Measurements from ENCODE around the gene PSRC1.

Gene PSRC1

DNA sequence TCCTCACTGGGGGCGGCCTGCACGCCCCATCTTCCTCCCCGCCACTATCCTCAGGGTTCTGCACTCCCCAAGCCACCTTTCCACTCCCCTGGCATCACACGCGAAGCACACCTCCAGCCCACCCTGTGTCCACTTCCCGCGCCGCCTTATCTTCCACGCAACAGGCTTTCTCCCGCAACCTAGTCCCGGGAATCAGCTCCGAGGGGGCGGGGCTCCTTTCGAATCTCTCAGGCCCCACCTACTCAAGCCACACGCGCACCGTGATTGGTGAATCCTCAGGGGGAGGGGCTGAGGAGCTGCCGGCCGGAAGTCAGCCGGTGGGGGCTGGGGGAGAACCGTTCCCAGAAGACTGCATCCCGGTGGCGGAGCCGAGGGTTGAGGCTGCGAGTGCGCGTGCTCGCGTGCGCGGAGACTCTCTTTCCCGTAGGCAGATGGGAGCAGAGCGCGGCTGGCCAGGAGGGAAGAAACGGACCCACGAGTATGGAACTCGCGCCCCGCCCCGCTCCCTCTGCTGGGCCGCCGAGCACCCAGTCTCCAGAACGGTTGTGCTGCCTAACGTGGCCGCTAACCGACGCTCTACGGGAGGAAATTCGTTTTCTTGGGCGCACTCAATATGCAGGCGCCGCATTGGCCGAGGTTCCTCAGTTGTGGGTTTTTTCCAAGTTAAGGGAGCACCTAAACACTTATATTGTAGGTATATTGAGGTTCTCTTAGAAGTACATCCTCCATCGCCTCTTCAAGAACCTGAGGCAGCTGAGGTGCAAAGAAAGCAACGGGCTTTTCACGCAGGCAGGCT lies at the start of gene PSRC1:
Gene PSRC1 (minus strand): TSS at position 194 of the 796 bp plus-strand sequence.
- TF ChIP-seq, protein P1, sequence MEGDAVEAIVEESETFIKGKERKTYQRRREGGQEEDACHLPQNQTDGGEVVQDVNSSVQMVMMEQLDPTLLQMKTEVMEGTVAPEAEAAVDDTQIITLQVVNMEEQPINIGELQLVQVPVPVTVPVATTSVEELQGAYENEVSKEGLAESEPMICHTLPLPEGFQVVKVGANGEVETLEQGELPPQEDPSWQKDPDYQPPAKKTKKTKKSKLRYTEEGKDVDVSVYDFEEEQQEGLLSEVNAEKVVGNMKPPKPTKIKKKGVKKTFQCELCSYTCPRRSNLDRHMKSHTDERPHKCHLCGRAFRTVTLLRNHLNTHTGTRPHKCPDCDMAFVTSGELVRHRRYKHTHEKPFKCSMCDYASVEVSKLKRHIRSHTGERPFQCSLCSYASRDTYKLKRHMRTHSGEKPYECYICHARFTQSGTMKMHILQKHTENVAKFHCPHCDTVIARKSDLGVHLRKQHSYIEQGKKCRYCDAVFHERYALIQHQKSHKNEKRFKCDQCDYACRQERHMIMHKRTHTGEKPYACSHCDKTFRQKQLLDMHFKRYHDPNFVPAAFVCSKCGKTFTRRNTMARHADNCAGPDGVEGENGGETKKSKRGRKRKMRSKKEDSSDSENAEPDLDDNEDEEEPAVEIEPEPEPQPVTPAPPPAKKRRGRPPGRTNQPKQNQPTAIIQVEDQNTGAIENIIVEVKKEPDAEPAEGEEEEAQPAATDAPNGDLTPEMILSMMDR (IDR thresholded peaks at IDR 0.05; ENCODE audit: low read depth, low read length), result peak; percentile 16
- TF ChIP-seq EZH2phosphoT487 (IDR thresholded peaks at IDR 0.05; ENCODE audit: low read depth), result no peak
- Histone ChIP-seq H3K4me2 (ENCODE audit: low read length) (peak within 1 kb of the TSS; percentile 97), H3K27ac (ENCODE audit: low read length) (no peak within 1 kb of the TSS), H3K79me2 (ENCODE audit: low read length) (no peaks in the 10 kb centered on the region), H3K27me3 (ENCODE audit: low read depth, low read length) (no peaks in the 10 kb centered on the region), H3K4me1 (ENCODE audit: low read length) (peaks cover 11% of the 10 kb centered on the region), H3K9ac (ENCODE audit: low read length) (peak within 1 kb of the TSS; percentile 52), H3K4me3 (ENCODE audit: low read length) (peak within 1 kb of the TSS; percentile 83), H4K20me1 (ENCODE audit: insufficient read depth, low read length) (no peaks in the 10 kb centered on the region), H2AFZ (ENCODE audit: low read depth, low read length) (peak within 1 kb of the TSS; percentile 81), H3K9me3 (ENCODE audit: insufficient read depth, low read length) (no peaks in the 10 kb centered on the region), H3K36me3 (replicated peaks; ENCODE audit: low read depth, low read length) (no peaks in the 10 kb centered on the region)

DNA sequence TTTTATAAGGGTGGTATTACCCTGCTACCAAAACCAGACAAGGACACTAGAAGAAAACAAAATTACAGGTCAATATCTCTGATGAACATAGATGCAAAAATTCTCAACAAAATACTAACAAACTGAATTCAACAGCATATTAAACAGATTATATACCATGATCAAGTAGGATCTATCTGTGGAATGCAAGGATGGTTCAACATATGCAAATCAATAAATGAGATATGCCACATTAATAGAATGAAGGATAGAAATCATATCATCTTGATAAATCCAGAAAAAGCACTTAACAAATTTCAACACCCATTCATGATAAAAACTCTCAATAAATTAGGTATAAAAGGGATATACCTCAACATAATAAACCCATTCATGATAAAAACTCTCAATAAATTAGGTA lies 48.2 kb upstream of the PSRC1 start:
- H3K9me3 ChIP-seq (ENCODE audit: insufficient read depth, low read length), result no peaks in the 10 kb centered on the region
- no peaks in the 10 kb centered on the region for H3K79me2 ChIP-seq (ENCODE audit: low read length)
- H3K9ac ChIP-seq (ENCODE audit: low read length), result no peak overlapping the region
- H3K27ac ChIP-seq (ENCODE audit: low read length), result no peak overlapping the region
- H3K27me3 ChIP-seq (ENCODE audit: low read depth, low read length), result no peaks in the 10 kb centered on the region
- TF ChIP-seq, protein P1 (IDR thresholded peaks at IDR 0.05; ENCODE audit: low read depth, low read length), result no peak
- TF ChIP-seq EZH2phosphoT487 (IDR thresholded peaks at IDR 0.05; ENCODE audit: low read depth), result no peak
- H3K4me1 ChIP-seq (ENCODE audit: low read length), result no peaks in the 10 kb centered on the region
- no peaks in the 10 kb centered on the region for H3K36me3 ChIP-seq (replicated peaks; ENCODE audit: low read depth, low read length)
- no peak overlapping the region for H3K4me2 ChIP-seq (ENCODE audit: low read length)
- H2AFZ ChIP-seq (ENCODE audit: low read depth, low read length), result no peak overlapping the region
- H4K20me1 ChIP-seq (ENCODE audit: insufficient read depth, low read length), result no peaks in the 10 kb centered on the region
- H3K4me3 ChIP-seq (ENCODE audit: low read length), result no peak overlapping the region

DNA sequence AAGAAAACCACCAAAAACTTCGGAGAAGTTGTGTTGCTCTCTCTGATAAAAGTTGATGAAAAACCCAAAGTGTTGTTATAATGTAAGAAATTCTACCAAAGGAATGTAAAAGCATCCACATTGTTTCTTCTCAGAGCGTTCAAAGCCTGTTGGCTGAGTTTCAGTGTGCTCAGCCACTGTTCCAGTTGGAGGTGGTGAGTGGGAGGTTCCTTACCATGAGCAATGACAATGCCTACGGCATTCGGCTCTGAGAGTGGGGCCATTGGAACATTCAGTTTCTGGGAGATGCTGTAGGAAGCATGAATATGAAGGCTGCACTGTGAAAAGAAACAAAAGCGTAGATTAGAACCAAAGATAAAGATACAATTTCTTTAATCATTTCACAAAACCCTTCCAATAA lies 44.3 kb upstream of the PSRC1 start:
- no peak overlapping the region for H3K27ac ChIP-seq (ENCODE audit: low read length)
- TF ChIP-seq, protein P1 (IDR thresholded peaks at IDR 0.05; ENCODE audit: low read depth, low read length), result no peak
- TF ChIP-seq EZH2phosphoT487 (IDR thresholded peaks at IDR 0.05; ENCODE audit: low read depth), result no peak
- no peak overlapping the region for H3K4me2 ChIP-seq (ENCODE audit: low read length)
- H3K4me1 ChIP-seq (ENCODE audit: low read length), result no peaks in the 10 kb centered on the region
- H3K9me3 ChIP-seq (ENCODE audit: insufficient read depth, low read length), result no peaks in the 10 kb centered on the region
- no peaks in the 10 kb centered on the region for H3K36me3 ChIP-seq (replicated peaks; ENCODE audit: low read depth, low read length)
- no peak overlapping the region for H3K4me3 ChIP-seq (ENCODE audit: low read length)
- no peak overlapping the region for H3K9ac ChIP-seq (ENCODE audit: low read length)
- no peaks in the 10 kb centered on the region for H3K79me2 ChIP-seq (ENCODE audit: low read length)
- H4K20me1 ChIP-seq (ENCODE audit: insufficient read depth, low read length), result no peaks in the 10 kb centered on the region
- no peak overlapping the region for H2AFZ ChIP-seq (ENCODE audit: low read depth, low read length)
- H3K27me3 ChIP-seq (ENCODE audit: low read depth, low read length), result peaks cover 13% of the 10 kb centered on the region

DNA sequence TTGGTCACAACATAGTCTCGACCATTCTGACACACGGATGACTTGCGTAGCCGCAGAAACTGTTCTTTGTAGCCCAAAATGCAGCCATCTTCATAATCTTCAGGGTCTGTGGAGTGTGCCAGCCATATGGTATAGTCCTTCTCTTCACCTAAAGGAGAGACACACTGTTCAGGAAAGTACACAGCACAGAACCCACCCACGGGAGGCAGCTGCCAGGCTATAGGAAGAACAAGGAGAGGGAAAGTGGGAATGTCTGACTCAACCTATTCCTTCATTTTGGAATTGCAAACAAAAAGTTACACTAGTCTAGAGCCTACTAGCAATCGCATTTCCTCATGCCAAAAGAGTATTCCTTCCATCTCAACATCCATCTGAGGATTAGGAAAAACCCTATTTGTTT lies 40.0 kb upstream of the PSRC1 start:
- TF ChIP-seq, protein P1 (IDR thresholded peaks at IDR 0.05; ENCODE audit: low read depth, low read length), result no peak
- TF ChIP-seq EZH2phosphoT487 (IDR thresholded peaks at IDR 0.05; ENCODE audit: low read depth), result no peak
- Histone ChIP-seq H3K36me3 (replicated peaks; ENCODE audit: low read depth, low read length) (no peaks in the 10 kb centered on the region), H3K4me3 (ENCODE audit: low read length) (no peak overlapping the region), H3K4me1 (ENCODE audit: low read length) (no peaks in the 10 kb centered on the region), H3K27me3 (ENCODE audit: low read depth, low read length) (peaks cover 29% of the 10 kb centered on the region), H3K4me2 (ENCODE audit: low read length) (no peak overlapping the region), H3K79me2 (ENCODE audit: low read length) (no peaks in the 10 kb centered on the region), H3K27ac (ENCODE audit: low read length) (no peak overlapping the region), H3K9ac (ENCODE audit: low read length) (no peak overlapping the region), H3K9me3 (ENCODE audit: insufficient read depth, low read length) (no peaks in the 10 kb centered on the region), H2AFZ (ENCODE audit: low read depth, low read length) (no peak overlapping the region), H4K20me1 (ENCODE audit: insufficient read depth, low read length) (no peaks in the 10 kb centered on the region)
